SHP77 treated with DMSO at 0.1 percent for 48 hours (cell line): Measurements from ENCODE around the gene RTL5.
"Not testable (repeated sequence)": the region's sequence is repeated elsewhere in the genome, so short reads cannot be mapped to it uniquely, and the experiment has no call there.

Experiments
- DNase-seq: peaks from one replicate; lab custom pipeline; 2025; lab: John Stamatoyannopoulos, UW

The RTL5 gene

GRCh38 chrX:72131317-72132294, at the start of gene RTL5:
RTL5 (minus strand) TSS chrX:72131915.
- peak; percentile 47 for DNase-seq

DNA sequence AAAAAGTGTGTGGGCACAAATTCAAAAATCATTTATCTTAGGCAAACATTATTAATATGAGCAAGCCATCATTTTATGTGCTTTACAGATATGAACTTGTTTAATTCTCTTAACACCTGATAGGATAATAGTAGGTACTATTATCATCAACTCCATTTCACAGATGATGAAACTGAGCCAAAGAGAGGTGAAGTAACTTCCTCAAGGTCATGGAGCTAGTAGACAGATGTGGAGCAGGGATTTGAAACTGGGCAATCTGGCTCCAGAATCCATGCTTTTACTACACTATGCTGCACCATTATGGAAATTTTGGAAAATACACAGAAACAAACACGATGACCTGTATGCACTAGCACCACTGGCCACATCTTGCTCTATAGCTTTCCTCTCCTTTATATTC, 48.8 kb upstream of the RTL5 start:
- no peak for DNase-seq

DNA sequence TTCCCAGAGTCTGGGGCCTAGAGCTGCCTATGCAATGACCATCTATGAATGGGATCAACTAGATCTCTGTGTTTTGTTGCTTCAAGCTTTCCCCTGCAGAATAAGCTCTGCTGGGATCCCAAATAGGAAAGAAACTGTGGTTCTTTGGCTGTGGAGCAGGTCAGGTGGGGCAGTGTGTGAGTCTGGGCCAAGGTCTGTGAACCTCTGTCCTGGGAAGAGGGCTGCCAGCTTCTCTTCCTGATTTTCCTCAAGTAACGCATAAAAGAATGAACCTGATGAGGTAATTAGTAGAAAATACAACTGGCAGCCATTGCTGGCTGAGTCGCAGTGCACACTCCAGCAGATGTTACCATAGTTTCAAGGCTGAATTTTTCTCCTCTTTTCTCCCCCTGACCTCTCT, 45.3 kb upstream of the RTL5 start:
- DNase-seq, result no peak

DNA sequence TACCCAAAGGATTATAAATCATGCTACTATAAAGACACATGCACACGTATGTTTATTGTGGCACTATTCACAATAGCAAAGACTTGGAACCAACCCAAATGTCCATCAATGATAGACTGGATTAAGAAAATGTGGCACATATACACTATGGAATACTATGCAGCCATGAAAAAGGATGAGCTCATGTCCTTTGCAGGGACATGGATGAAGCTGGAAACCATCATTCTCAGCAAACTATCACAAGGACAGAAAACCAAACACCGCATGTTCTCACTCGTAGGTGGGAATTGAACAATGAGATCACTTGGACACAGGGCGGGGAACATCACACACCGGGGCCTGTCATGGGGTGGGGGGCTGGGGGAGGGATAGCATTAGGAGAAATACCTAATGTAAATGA, 44.6 kb upstream of the RTL5 start:
- not testable (repeated sequence) for DNase-seq

DNA sequence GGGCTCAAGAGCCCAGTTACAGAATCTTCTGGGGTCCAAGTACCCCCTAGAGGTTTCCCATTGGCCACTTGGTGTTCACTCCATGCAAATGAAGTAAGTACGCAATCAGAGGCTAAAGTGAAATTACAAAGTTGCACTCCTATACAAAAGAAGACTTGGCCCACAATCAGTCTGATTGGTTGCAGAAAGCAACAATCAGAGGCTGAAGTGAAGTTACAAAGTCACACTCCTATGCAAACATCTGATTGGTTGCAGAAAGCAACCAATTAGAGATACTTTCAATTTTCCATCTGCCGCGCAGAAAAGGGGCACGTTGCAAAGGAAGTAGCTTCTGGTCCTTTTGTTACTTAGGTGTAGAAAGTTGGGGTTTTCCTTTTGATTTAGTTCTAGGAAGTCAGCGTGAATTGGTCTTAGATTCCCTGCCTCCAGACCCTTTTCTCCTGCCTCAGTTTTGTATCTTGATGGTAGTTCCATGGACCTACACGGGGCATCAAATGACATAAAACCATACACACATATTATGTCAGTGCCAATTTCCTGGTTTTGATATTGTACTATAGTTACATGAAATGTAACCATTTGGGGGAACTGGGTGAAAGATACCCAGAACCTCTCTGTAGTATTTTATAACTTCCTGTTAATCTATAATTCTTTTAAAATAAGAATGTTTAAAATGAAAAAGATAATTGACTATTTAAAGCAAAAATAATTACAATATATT, 37.5 kb upstream of the RTL5 start:
- no peak for DNase-seq

DNA sequence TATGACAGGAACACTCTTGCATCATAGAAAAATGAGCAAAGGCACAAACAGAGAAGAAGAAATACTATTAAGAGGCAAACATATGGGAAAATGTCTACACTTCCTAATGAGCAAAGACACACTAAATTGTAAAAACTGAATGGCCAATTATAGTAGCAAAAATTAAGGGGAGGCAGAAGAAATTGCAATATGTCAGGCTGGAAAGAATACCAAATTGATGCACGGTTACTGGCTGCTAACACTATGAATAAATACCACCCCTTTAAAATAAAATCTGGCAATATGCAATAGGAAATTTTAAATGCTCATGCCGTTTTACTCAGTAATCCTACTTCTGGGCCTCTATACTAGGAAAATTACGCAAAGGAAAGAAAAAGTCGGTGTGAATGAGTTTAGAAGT, 33.8 kb upstream of the RTL5 start:
- no peak for DNase-seq

DNA sequence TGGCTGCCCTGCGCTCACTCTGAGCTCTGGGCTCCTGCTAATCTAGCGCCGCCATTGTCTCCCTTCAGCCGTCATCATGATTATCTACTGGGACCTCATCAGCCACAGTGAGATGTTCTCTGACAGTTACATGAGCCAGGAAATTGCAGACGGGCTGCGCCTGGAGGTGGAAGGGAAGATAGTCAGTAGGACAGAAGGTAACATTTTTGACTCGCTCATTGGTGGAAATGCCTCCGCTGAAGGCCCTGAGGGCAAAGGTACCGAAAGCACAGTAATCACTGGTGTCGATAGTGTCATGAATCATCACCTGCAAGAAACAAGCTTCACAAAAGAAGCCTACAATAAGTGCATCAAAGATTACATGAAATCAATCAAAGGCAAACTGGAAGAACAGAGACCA, 28.1 kb upstream of the RTL5 start:
- no peak for DNase-seq

DNA sequence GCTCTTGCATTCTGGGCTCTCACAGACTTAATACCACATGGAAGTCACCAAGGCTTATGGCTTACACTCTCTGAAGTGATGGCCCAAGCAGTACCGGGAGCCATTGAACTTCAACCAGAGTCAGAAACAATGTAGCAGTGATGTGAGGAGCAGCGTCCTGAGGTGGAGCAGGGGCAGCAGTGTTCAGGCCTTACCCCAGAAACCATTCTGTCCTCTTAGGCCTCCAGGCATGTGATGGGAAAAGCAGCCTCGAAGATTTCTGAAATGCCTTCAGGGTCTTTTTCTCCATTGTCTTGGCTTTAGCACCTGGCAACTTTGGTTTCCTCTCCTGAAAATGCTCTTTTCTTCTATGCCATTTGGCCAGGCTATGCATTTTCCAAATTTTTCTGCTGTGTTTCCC, 27.1 kb upstream of the RTL5 start:
- no peak for DNase-seq

DNA sequence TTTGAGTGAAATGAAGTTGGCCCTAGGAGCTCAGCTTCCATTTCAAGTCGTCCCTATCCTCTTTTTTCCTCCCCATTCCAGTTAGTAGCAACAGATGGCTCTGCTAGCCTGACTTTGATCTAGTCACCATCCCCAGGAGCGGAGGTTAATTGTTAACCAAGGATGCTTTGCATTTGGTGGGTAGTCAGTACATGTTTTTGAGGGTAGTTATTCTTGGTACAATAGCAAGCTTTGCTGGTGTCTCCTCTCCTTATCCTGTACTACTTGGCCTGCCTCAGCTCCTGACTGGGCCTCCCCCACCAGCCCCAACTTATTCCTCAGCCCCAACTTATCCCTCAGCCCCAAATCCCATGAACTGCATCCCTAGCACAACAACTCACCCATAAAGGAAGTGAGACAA, 14.8 kb upstream of the RTL5 start:
- DNase-seq, result no peak

DNA sequence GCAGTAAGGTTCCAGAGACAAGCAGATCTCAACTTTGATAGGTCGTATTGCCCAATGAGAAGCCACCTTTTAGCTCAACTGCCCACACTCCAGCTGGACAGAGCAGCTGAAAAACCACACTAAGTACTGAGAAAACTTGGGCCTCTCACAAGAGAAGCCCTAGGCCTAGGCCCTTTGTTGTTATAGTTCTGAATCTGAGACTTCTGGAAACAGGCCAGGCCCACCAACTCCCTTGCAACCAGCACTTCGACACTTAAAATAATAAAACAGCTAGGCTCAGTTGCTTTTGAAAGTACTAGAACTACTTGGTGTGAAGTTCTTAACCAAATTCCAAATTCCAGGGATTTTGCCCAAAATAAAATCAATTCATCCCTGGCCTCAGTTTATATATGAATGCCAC, 13.5 kb upstream of the RTL5 start:
- no peak for DNase-seq

- DNase-seq, result no peak
These were observed 11.8 kb upstream of the RTL5 start for GRCh38 chrX:72143609-72143907.

GRCh38 chrX:72142794-72143608, 11.3 kb upstream of the RTL5 start:
- DNase-seq, result no peak

DNA sequence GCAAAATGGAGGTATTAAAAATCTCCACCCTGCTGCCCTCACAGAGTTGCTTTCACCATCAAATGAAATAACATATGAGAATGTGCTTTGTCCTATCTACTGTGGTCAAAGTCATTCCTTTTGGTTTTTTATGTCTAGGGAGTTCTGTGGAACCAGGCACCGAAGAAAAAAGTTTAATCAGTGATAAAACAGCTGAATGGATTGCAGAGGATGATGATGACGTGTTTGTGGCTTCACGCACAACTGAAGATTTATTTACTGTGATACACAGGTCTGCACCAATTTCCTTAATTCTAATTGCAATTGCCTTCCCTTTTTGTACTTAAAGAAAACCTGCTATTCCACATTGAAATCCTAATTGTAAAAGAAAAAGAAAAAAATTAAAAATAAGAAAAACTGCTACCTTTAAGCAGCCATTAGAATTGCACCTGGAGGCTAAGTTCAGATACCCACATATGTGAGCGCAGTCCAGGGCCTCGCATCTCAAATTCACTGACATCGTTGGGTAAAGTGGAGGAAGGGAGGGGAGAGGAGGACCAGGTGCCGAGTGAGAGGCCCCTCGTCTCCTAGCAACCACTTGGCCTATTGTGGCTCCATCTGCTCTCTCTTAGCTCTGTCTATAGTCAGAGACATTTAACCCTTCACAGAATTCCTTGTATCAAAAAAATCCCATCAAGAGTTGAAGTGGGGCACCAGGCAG, 10.5 kb upstream of the RTL5 start:
- peak; percentile 79 for DNase-seq

GRCh38 chrX:72141372-72142004, 9.8 kb upstream of the RTL5 start:
- no peak for DNase-seq

DNA sequence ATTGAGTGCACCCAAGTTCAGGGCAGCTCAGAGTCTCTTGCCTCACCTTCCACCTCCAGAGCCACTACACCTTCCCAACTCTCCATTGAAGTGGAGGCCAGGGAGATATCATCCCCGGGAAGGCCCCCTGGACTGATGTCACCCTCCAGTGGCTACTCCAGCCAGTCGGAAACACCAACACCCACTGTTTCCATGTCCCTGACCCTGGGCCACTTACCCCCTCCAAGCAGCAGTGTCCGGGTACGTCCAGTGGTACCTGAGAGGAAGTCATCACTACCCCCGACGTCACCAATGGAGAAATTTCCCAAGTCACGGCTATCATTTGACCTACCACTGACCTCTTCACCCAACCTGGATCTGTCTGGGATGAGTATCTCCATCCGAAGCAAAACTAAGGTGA, 7.8 kb upstream of the RTL5 start:
- DNase-seq, result no peak

- DNase-seq, result no peak
These were observed 6.3 kb upstream of the RTL5 start for GRCh38 chrX:72137846-72138495.

DNA sequence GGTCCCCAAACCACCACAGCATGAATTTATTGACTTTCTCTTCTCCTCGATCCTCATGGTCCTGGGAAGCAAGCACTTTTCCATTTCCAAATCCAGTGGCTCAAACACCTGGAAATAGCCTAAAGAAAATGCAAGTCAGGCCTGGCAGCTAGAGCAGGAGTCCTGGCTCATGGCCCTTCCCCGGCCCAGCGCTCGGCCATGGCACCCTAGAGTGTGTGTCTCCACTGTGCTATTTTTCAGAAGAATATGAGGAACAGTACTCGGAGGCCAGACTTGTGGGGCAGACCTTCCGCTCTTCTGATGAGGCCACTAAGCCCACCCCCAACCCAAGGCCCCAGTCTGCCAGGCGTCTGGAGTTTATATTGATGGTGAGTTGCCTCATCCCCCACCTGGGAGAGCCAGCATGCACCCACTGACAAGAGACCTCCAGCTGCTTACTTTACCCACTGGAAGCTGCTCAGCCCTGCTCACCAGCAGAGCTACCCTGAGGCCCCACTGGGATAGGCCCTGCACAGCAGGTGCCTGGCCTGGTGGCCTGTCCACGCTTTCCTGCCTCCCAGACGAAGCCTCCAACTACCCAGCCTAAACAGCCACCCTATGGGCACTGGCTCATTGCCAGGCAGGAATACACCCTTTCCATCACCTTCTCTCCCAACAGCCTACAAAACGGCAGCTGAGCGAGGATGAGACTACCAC, 2.3 kb upstream of the RTL5 start:
- DNase-seq, result no peak

DNA sequence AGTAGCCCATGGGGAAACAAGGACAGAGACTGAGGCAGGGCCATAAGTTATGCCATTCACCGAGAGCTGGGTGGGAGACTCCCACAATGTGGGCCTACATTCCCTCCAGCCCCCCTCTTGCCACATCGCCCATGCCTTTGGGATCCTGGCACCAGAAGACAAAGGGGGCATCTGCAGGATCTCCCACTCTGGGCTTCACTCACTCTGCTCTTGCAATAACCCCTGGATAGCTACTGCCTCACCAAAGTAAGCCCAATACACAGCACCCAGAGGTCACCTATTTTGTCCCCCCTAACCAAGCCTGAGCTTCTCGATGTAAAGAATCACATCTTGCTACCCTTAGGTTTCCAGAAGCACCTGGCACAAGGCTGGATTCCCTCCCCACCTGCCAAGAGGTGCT, 741 bp upstream of the RTL5 start:
- no peak for DNase-seq

DNA sequence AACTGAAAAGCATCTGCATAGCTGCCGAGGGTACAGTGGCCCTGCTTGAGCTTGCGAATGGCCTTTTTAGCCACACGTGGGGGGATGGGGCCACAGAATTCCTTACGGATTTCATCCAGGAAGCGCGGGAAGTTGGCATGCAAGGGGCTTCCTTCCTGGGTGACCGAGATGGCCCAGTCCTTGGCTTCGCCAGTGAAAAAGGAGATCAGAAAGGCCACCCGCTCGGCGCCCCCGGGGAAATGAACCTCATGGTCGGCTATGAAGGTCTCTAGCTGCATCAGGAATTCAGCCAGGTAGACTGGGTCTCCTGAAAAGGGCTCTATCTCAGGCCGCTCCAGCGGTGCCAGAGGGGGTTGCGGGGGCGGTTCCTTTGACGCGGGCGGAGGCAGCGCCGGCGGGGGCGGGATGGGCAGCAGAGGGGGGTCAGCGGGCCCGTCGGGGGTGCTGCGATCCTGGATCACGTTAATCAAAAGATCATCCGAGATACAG, 909 bp downstream of the RTL5 start:
- DNase-seq, result no peak

DNA sequence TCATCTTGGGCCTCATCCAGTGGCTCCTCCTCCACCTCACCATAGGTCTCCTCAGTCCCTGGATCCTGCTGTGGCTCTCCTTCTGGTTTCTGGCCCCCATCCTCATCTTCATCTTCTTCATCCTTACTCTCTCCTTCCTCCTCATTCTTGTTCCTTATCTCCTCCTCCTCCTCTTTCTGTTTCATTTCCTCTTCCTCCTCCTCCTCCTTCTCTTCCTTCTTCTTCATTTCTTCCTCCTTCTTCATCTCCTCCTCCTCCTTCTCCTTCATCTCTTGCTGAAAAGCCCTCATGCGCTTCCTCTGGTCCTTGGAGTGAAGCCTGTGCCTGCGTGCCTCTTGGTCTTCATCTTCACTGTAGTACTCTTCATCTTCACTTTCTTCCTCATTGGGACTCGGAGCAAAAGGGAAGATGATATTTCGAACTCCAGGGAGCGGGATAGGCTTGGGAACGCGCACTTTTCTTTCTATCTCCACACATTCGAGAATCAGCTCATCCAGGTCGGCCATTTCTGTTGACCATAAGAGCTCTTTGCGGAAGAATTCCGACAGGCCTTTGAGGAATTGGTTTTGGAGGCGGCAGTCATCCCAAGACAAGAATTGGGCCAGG, 1.5 kb downstream of the RTL5 start:
- DNase-seq, result no peak
